BE2C (cell line): ENCODE results near the gene SEZ6.

ENCODE experiments used
- DNase-seq: peaks from one replicate; pipeline ENCODE4 v3.0.0-alpha.2; 2020
- H3K27me3 ChIP-seq: fragments of 250-450 bp; sonication (Bioruptor Pico); 2 replicates; pipeline ENCODE4 v1.5.1; 2020; ENCODE audit warnings: mild to moderate bottlenecking
- H3K36me3 ChIP-seq: fragments of 250-450 bp; sonication (Bioruptor Pico); 2 replicates; pipeline ENCODE4 v1.5.1; 2020; ENCODE audit warnings: mild to moderate bottlenecking
- H3K4me1 ChIP-seq: fragments of 250-450 bp; sonication (Bioruptor Pico); 2 replicates; pipeline ENCODE4 v1.5.1; 2020
- H3K4me3 ChIP-seq: 2 replicates; pipeline ENCODE4 v1.5.1; 2011; ENCODE audit warnings: low read depth, low read length
- H3K9me3 ChIP-seq: fragments of 250-450 bp; sonication (Bioruptor Pico); 2 replicates; pipeline ENCODE4 v1.5.1; 2020
- TF ChIP-seq, protein P1 (sequence below): IDR thresholded peaks from 2 replicates; pipeline ENCODE4 v1.5.1; 2012; ENCODE audit warnings: mild to moderate bottlenecking, low read depth, low read length

Gene SEZ6

DNA sequence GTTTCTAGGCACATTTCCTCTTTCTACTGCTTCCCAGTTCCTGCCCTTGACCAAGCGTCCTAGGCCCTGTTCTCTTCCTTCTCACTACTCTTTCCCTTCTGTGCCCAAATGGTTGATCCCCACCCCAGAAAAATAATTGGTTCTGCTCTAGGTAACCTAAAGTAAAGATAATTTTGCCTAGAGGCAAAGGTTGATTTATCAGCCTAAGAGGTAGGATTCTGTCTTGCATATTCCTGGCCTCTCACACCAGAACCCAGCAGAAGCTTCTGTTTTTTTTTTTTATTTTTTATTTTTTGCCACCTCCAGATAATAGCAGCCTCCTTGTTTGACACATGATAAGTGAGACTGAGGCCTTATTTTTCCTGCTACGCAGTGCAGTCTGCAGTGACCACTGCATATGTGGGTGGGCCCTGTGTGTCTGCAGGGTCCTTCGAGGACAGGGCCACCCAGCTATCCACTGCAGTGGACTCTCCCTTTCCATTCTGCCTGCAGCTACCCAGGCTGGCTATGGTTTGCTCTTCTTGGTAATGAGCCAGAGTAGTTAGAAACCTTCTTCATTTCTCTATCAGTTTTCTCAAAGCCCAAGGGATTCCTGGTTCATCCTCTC, 37.8 kb upstream of the SEZ6 start:
- Histone ChIP-seq H3K27me3 (no peaks in the 10 kb centered on the region), H3K4me3 (no peak overlapping the region), H3K9me3 (no peaks in the 10 kb centered on the region), H3K36me3 (no peaks in the 10 kb centered on the region), H3K4me1 (peaks cover 22% of the 10 kb centered on the region)
- DNase-seq = no peak
- TF ChIP-seq, protein P1, sequence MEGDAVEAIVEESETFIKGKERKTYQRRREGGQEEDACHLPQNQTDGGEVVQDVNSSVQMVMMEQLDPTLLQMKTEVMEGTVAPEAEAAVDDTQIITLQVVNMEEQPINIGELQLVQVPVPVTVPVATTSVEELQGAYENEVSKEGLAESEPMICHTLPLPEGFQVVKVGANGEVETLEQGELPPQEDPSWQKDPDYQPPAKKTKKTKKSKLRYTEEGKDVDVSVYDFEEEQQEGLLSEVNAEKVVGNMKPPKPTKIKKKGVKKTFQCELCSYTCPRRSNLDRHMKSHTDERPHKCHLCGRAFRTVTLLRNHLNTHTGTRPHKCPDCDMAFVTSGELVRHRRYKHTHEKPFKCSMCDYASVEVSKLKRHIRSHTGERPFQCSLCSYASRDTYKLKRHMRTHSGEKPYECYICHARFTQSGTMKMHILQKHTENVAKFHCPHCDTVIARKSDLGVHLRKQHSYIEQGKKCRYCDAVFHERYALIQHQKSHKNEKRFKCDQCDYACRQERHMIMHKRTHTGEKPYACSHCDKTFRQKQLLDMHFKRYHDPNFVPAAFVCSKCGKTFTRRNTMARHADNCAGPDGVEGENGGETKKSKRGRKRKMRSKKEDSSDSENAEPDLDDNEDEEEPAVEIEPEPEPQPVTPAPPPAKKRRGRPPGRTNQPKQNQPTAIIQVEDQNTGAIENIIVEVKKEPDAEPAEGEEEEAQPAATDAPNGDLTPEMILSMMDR = no peak

DNA sequence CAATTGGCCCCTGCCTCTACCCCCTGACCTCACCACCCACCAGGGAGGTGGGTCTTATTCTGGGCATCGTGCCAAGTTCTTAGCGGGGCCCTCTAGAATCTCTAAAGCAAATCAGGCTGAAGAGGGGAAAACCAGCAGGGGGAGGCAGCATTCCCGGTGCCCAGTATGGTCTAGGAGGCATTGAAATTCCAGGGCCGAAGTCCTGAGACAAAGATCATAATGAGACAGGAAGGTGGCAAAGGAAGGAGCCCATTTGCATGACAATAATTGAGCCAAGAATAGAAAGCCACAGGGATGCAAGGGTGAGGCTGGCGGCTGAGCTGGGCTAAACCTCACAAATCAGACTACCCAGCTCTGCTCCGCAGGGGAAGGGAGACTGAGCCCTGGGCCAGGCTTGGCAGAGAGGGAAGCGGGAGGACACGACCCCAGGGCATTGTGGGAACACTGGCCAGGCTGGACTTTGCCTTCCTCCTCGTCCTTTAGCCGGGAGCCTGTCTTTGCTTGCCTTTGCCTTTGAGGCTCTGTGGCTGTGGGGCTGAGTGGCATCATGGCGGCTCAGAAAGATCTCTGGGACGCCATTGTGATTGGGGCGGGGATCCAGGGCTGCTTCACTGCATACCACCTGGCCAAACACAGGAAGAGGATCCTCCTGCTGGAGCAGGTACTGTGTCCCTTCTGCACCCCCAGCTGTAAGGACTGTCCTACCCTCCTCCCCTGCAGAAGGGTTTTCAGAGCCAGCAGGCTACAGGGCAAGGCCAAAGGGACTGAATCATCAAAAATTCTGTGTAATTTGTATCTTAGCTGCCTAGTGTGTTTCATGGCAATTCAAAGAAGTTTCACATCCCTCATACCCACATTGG, 37.1 kb upstream of the SEZ6 start, which contains the start of gene PIPOX:
Gene PIPOX, plus strand, starts transcription at position 463 of the 860 bp plus-strand sequence. Its CDS starts 85 bp downstream, at position 548.
- no peak within 1 kb of the TSS; the same call in 1 of the 2 replicates for H3K4me3 ChIP-seq
- peaks cover 24% of the 10 kb centered on the region for H3K4me1 ChIP-seq
- no peaks in the 10 kb centered on the region for H3K27me3 ChIP-seq
- no peaks in the 10 kb centered on the region for H3K9me3 ChIP-seq
- TF ChIP-seq, protein P1 = peak; percentile 52
- H3K36me3 ChIP-seq = no peaks in the 10 kb centered on the region
- peak; percentile 71 for DNase-seq

DNA sequence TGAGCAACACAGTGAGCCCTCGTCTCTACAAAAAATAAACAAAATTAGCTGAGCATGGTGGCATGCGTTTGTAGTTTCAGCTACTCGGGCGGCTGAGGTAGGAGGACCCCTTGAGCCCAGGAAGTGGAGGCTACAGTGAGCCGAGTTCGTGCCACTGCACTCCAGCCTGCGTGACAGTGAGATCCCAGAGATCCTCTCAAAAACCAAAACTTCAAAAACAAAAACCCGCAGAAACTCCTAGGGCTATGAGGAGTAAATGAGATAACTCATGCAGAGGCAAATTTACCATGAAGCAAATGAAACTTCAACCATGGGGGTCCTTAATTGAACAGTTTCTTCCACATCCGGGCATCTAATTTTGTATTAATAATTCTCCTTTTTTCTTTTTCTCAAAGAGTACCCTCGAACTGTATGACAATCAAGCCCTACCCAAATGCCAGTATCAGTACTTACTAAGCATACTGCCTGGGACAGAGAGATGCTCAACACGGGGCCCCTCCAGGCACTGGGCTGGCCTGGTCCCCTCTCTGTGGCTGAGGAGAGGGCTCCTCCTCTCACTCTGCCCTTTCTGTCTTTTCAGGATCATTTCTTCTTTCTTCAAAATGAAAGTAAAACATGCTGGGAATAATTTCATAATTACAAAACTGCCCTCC, 36.3 kb upstream of the SEZ6 start:
- Histone ChIP-seq H3K4me1 (peaks cover 17% of the 10 kb centered on the region), H3K4me3 (no peak overlapping the region; the same call in 1 of the 2 replicates)
- DNase-seq = no peak

DNA sequence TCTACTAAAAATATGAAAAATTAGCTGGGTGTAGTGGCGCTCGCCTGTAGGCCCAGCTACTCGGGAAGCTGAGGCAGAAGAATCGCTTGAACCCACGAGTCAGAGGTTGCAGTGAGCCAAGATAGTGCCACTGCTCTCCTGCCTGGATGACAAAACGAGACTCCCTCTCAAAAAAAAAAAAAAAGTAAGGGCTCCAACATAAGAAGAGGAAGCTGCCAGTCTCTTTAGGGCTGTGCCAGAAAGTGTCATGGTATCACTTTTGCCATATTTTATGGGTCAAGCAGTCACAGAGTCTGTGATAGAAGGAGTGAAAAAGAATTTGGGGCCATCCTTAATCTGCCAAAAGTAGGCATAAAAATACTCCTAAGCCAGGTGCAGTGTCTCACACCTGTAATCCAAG, 35.7 kb upstream of the SEZ6 start:
- Histone ChIP-seq H3K4me1 (peaks cover 17% of the 10 kb centered on the region), H3K9me3 (no peaks in the 10 kb centered on the region), H3K4me3 (no peak overlapping the region), H3K36me3 (no peaks in the 10 kb centered on the region), H3K27me3 (no peaks in the 10 kb centered on the region)
- DNase-seq = no peak
- TF ChIP-seq, protein P1 = no peak

More for the DNA sequence above, 36.3 kb upstream of the SEZ6 start:
- no peaks in the 10 kb centered on the region for H3K36me3 ChIP-seq
- TF ChIP-seq, protein P1 = no peak
- H3K9me3 ChIP-seq = no peaks in the 10 kb centered on the region
- no peaks in the 10 kb centered on the region for H3K27me3 ChIP-seq

DNA sequence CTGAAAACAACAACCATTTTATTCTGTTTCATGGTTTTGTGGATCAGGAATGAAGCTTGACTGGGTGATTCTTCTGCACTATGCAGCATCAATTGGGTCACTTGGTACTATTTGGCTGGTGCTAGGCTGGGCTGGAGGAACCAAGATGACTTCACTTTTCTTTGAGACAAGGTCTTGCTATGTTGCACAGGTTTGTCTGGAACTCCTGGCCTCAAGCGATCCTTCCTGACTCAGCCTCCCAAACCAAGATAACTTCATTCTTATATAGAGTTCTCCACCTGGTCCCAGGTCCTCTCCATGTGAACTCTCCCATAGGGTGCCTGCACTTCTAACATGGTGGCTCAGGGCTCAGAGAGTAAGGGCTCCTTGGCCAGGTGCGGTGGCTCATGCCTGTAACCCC, 35.3 kb upstream of the SEZ6 start:
- Histone ChIP-seq H3K4me1 (peaks cover 17% of the 10 kb centered on the region), H3K9me3 (no peaks in the 10 kb centered on the region), H3K36me3 (no peaks in the 10 kb centered on the region), H3K4me3 (no peak overlapping the region), H3K27me3 (no peaks in the 10 kb centered on the region)
- TF ChIP-seq, protein P1 = no peak
- no peak for DNase-seq
